ENCODE results near the gene RHOG.
A peak's percentile ranks its signal among the peaks of the same experiment; 100 is the strongest.
"Not testable (repeated sequence)": the region's sequence is repeated elsewhere in the genome, so short reads cannot be mapped to it uniquely, and the experiment has no call there.

RHOG gene

GRCh38 chr11:3797329-3798090 lies 43.2 kb downstream of the RHOG start, which contains the start of gene NUP98:
Gene NUP98, minus strand, starts transcription at chr11:3797554. Its CDS starts 15,437 bp downstream, at chr11:3782117.
- peak; percentile 100 for DNase-seq (ENCODE audit: low read depth)
- peak within 1 kb of the TSS; percentile 89 for H3K4me3 ChIP-seq (ENCODE audit: low read depth, low read length)
- TF ChIP-seq MYC (IDR thresholded peaks at IDR 0.05; ENCODE audit: low read depth, low read length) = peak; percentile 96
- TF ChIP-seq MAX (IDR thresholded peaks at IDR 0.05; ENCODE audit: low read depth, low read length) = peak; percentile 98
- TF ChIP-seq POLR2A (IDR thresholded peaks at IDR 0.05; ENCODE audit: extremely low read depth, insufficient read length) = peak; percentile 84
- TF ChIP-seq, protein P1, sequence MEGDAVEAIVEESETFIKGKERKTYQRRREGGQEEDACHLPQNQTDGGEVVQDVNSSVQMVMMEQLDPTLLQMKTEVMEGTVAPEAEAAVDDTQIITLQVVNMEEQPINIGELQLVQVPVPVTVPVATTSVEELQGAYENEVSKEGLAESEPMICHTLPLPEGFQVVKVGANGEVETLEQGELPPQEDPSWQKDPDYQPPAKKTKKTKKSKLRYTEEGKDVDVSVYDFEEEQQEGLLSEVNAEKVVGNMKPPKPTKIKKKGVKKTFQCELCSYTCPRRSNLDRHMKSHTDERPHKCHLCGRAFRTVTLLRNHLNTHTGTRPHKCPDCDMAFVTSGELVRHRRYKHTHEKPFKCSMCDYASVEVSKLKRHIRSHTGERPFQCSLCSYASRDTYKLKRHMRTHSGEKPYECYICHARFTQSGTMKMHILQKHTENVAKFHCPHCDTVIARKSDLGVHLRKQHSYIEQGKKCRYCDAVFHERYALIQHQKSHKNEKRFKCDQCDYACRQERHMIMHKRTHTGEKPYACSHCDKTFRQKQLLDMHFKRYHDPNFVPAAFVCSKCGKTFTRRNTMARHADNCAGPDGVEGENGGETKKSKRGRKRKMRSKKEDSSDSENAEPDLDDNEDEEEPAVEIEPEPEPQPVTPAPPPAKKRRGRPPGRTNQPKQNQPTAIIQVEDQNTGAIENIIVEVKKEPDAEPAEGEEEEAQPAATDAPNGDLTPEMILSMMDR (IDR thresholded peaks at IDR 0.05; ENCODE audit: low read depth, low read length) = no peak

DNA sequence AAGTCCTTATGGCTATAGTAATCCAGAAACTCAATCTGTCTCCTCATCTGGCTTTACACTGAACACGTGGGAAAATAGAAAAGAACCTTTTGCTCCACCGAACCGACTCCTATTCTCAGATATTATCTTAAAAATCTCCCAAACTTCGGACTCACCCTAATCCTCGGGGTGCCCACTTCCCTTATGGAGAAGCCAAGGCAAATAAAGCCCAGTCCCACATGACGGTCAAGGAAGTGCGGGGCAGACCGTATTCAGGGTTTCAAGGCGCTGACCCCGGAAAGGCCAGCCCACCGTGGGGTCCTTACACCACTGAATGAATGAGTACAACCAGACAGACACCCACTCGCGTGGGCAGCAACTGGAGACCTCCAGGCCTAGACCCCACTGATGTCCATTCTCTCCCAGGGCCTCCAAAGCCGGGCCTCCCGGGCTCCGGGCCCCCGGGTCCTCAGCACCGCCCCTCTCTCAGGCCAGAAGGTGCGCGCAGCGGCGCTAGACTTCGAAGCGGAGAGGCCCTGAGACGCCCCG lies 43.9 kb downstream of the RHOG start:
- peak overlapping the region; percentile 89 for H3K4me3 ChIP-seq (ENCODE audit: low read depth, low read length)
- no peak for DNase-seq (ENCODE audit: low read depth)
- TF ChIP-seq MAX (IDR thresholded peaks at IDR 0.05; ENCODE audit: low read depth, low read length) (peak; percentile 35; the same call in 1 of the 2 replicates), POLR2A (IDR thresholded peaks at IDR 0.05; ENCODE audit: extremely low read depth, insufficient read length) (no peak)

DNA sequence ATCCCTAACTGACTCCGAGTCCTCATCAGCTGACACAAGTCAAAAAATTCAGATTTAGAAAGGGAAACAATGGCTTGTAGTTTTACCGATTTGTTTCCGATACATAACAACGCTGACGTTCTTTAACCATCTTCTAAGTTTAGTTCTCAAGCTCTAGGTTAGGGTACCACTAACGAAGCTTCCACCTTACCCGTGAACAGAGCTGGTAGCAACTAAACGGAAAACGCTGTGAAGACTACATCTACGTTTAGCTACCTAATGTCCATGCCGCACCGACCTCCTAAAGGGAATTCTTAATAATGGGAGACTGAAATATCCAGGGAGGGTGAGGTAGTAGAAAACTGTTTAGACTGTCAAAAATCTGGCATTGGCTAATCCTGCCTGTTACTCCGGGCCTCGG lies 44.4 kb downstream of the RHOG start:
- TF ChIP-seq MYC (IDR thresholded peaks at IDR 0.05; ENCODE audit: low read depth, low read length) (no peak), POLR2A (IDR thresholded peaks at IDR 0.05; ENCODE audit: extremely low read depth, insufficient read length) (no peak), MAX (IDR thresholded peaks at IDR 0.05; ENCODE audit: low read depth, low read length) (no peak)
- TF ChIP-seq, protein P1 (IDR thresholded peaks at IDR 0.05; ENCODE audit: low read depth, low read length) = no peak
- no peak for DNase-seq (ENCODE audit: low read depth)
- H3K4me3 ChIP-seq (ENCODE audit: low read depth, low read length) = peak overlapping the region; percentile 89

DNA sequence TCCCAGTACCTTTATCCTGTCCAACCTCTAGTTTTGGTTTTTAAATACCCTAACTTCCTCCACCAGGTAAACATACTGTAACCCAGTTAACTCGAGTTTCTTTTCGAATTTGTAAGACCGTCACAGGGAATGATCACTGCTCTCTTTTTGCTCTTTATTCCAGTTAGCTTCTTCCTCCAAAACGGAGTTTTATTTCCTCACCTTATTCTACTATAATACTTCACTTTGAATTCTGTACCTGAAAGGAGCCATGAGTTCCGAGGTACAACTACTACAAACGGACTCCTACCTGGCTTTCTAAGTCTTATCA lies 44.8 kb downstream of the RHOG start:
- no peak for DNase-seq (ENCODE audit: low read depth)
- peak overlapping the region; percentile 89 for H3K4me3 ChIP-seq (ENCODE audit: low read depth, low read length)
- no peak for TF ChIP-seq MAX (IDR thresholded peaks at IDR 0.05; ENCODE audit: low read depth, low read length)
- TF ChIP-seq MYC (IDR thresholded peaks at IDR 0.05; ENCODE audit: low read depth, low read length) = no peak
- TF ChIP-seq, protein P1 (IDR thresholded peaks at IDR 0.05; ENCODE audit: low read depth, low read length) = no peak
- TF ChIP-seq POLR2A (IDR thresholded peaks at IDR 0.05; ENCODE audit: extremely low read depth, insufficient read length) = no peak

DNA sequence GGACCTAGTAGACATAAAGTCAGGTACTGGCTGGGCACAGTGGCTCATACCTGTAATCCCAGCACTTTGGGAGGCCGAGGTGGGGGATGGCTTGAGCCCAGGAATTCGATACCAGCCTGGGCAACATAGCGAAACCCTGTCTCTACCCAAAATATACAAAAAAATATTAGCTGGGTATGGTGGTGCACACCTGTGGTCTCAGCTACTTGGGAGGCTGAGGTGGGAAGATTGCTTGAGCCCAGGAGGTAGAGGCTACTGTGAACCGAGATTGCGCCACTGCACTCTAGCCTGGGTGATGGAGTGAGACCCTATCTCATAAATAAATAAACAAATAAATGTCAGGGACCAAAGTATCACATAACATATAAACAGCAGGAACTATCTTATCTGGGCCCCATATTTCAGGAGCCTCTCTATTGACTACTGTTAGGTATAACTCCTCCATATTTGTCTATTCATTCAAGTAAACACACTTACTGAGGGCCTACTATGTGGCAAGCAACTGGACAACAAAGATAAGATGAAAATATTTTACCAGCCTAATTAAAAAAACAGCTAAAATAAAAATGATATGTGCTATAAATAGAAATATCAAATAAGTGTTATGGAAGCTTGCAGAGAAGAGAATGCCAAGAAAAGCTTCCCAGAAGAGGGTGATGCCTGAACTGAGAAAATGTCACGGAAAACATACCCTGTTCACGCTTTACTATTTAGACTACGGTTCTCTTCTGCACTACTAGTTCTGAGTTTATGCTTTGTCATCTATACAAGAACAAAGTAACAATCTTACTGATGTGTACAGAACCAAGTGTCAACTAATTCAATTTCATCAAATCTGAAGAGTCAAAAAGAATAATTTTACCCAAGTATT lies 45.4 kb downstream of the RHOG start:
- DNase-seq (ENCODE audit: low read depth) = no peak
- TF ChIP-seq, protein P1 (IDR thresholded peaks at IDR 0.05; ENCODE audit: low read depth, low read length) = no peak
- no peak for TF ChIP-seq POLR2A (IDR thresholded peaks at IDR 0.05; ENCODE audit: extremely low read depth, insufficient read length)
- TF ChIP-seq MAX (IDR thresholded peaks at IDR 0.05; ENCODE audit: low read depth, low read length) = no peak
- no peak for TF ChIP-seq MYC (IDR thresholded peaks at IDR 0.05; ENCODE audit: low read depth, low read length)
- peak overlapping the region; percentile 89 for H3K4me3 ChIP-seq (ENCODE audit: low read depth, low read length)

- DNase-seq (ENCODE audit: low read depth) = not testable (repeated sequence)
- H3K4me3 ChIP-seq (ENCODE audit: low read depth, low read length) = peak overlapping the region; percentile 89
Measured at GRCh38 chr11:3794387-3794786, 46.4 kb downstream of the RHOG start.
